Skeletal muscle satellite cell (primary cell): ENCODE data around the gene ELF1.

Experiments
- H3K27me3 ChIP-seq: 2 replicates; pipeline ENCODE4 v1.7.0; 2013; ENCODE audit warnings: low read length; ENCODE audit not compliant: control insufficient read depth, insufficient read depth
- H3K36me3 ChIP-seq: 2 replicates; pipeline ENCODE4 v1.7.0; 2013; ENCODE audit warnings: mild to moderate bottlenecking, control low read depth, low read length; ENCODE audit not compliant: insufficient read depth
- H3K4me1 ChIP-seq: 2 replicates; pipeline ENCODE4 v1.7.0; 2013; ENCODE audit warnings: low read length; ENCODE audit not compliant: control insufficient read depth, insufficient read depth
- H3K4me2 ChIP-seq: 2 replicates; pipeline ENCODE4 v1.7.0; 2013; ENCODE audit warnings: mild to moderate bottlenecking, low read length
- H3K4me3 ChIP-seq: 2 replicates; pipeline ENCODE4 v1.7.0; 2013; ENCODE audit warnings: low read length
- H3K9ac ChIP-seq: 2 replicates; pipeline ENCODE4 v1.7.0; 2013; ENCODE audit warnings: mild to moderate bottlenecking, low read depth, low read length, moderate library complexity
- H3K9me3 ChIP-seq: replicated peaks from 2 replicates; pipeline ENCODE4 v1.7.0; 2013; ENCODE audit warnings: mild to moderate bottlenecking, control low read depth, low read length

ELF1 gene

GRCh38 chr13:41004875-41005693, 14.0 kb downstream of the ELF1 start:
- Histone ChIP-seq H3K9ac (no peak overlapping the region), H3K36me3 (no peaks in the 10 kb centered on the region), H3K4me1 (peaks cover 24% of the 10 kb centered on the region), H3K9me3 (no peaks in the 10 kb centered on the region), H3K4me3 (no peak overlapping the region), H3K27me3 (no peaks in the 10 kb centered on the region), H3K4me2 (no peak overlapping the region)

GRCh38 chr13:41002606-41003005, 16.5 kb downstream of the ELF1 start:
- H3K27me3 ChIP-seq, result no peaks in the 10 kb centered on the region
- H3K4me2 ChIP-seq, result no peak overlapping the region
- H3K36me3 ChIP-seq, result no peaks in the 10 kb centered on the region
- H3K9me3 ChIP-seq, result no peaks in the 10 kb centered on the region
- no peak overlapping the region for H3K9ac ChIP-seq
- H3K4me3 ChIP-seq, result no peak overlapping the region
- peaks cover 14% of the 10 kb centered on the region for H3K4me1 ChIP-seq

GRCh38 chr13:41001695-41002094, 17.4 kb downstream of the ELF1 start:
- Histone ChIP-seq H3K4me1 (peaks cover 6% of the 10 kb centered on the region), H3K9me3 (no peaks in the 10 kb centered on the region), H3K4me2 (no peak overlapping the region), H3K4me3 (no peak overlapping the region), H3K9ac (no peak overlapping the region), H3K36me3 (no peaks in the 10 kb centered on the region), H3K27me3 (no peaks in the 10 kb centered on the region)

- H3K9me3 ChIP-seq, result no peaks in the 10 kb centered on the region
- H3K36me3 ChIP-seq, result no peaks in the 10 kb centered on the region
- no peak overlapping the region for H3K4me2 ChIP-seq
- H3K9ac ChIP-seq, result no peak overlapping the region
- no peak overlapping the region for H3K4me3 ChIP-seq
- no peaks in the 10 kb centered on the region for H3K4me1 ChIP-seq
- H3K27me3 ChIP-seq, result no peaks in the 10 kb centered on the region
Observed at GRCh38 chr13:40999416-40999815, 19.7 kb downstream of the ELF1 start.

GRCh38 chr13:40996426-40997092, 22.6 kb downstream of the ELF1 start:
- H3K36me3 ChIP-seq, result no peaks in the 10 kb centered on the region
- H3K9ac ChIP-seq, result no peak overlapping the region
- no peaks in the 10 kb centered on the region for H3K9me3 ChIP-seq
- no peak overlapping the region for H3K4me3 ChIP-seq
- no peak overlapping the region for H3K4me2 ChIP-seq
- H3K4me1 ChIP-seq, result peaks cover 4% of the 10 kb centered on the region
- H3K27me3 ChIP-seq, result no peaks in the 10 kb centered on the region

GRCh38 chr13:40995997-40996396, 23.1 kb downstream of the ELF1 start:
- no peak overlapping the region for H3K9ac ChIP-seq
- peaks cover 4% of the 10 kb centered on the region for H3K4me1 ChIP-seq
- no peaks in the 10 kb centered on the region for H3K9me3 ChIP-seq
- H3K4me3 ChIP-seq, result no peak overlapping the region
- H3K4me2 ChIP-seq, result no peak overlapping the region
- H3K27me3 ChIP-seq, result no peaks in the 10 kb centered on the region
- H3K36me3 ChIP-seq, result no peaks in the 10 kb centered on the region

- H3K4me2 ChIP-seq, result no peak overlapping the region
- H3K9ac ChIP-seq, result no peak overlapping the region
- no peaks in the 10 kb centered on the region for H3K9me3 ChIP-seq
- no peak overlapping the region for H3K4me3 ChIP-seq
- no peaks in the 10 kb centered on the region for H3K36me3 ChIP-seq
- peaks cover 4% of the 10 kb centered on the region for H3K4me1 ChIP-seq
- H3K27me3 ChIP-seq, result no peaks in the 10 kb centered on the region
Observed at GRCh38 chr13:40994581-40995230, 24.4 kb downstream of the ELF1 start.

GRCh38 chr13:40993987-40994386, 25.1 kb downstream of the ELF1 start:
- Histone ChIP-seq H3K4me2 (no peak overlapping the region), H3K9ac (no peak overlapping the region), H3K4me1 (peaks cover 4% of the 10 kb centered on the region), H3K4me3 (no peak overlapping the region), H3K36me3 (no peaks in the 10 kb centered on the region), H3K9me3 (no peaks in the 10 kb centered on the region), H3K27me3 (no peaks in the 10 kb centered on the region)

- no peak overlapping the region for H3K4me2 ChIP-seq
- no peak overlapping the region for H3K4me3 ChIP-seq
- H3K9me3 ChIP-seq, result no peaks in the 10 kb centered on the region
- H3K9ac ChIP-seq, result no peak overlapping the region
- no peaks in the 10 kb centered on the region for H3K36me3 ChIP-seq
- H3K27me3 ChIP-seq, result no peaks in the 10 kb centered on the region
- H3K4me1 ChIP-seq, result peaks cover 4% of the 10 kb centered on the region
Observed at GRCh38 chr13:40992678-40993518, 26.2 kb downstream of the ELF1 start.

GRCh38 chr13:40987606-40988280, 31.4 kb downstream of the ELF1 start:
- peaks cover 28% of the 10 kb centered on the region for H3K4me1 ChIP-seq
- no peaks in the 10 kb centered on the region for H3K9me3 ChIP-seq
- no peak overlapping the region for H3K4me2 ChIP-seq
- no peak overlapping the region for H3K4me3 ChIP-seq
- H3K27me3 ChIP-seq, result no peaks in the 10 kb centered on the region
- no peak overlapping the region for H3K9ac ChIP-seq
- no peaks in the 10 kb centered on the region for H3K36me3 ChIP-seq
